Activated CD8-positive, alpha-beta T cell treated with anti-CD3 and anti-CD28 coated beads for 36 hours (primary cell): ENCODE data around the gene FBXO3. TPM values are rescaled to one million over a fixed set of nuclear protein-coding genes. Genes with fewer than 3 reads are reported as not detected.
"Not testable (repeated sequence)": the region's sequence is repeated elsewhere in the genome, so short reads cannot be mapped to it uniquely, and the experiment has no call there.

Experiments
- ATAC-seq: fragments of 200-7000 bp; cut with Tn5 transposase; one replicate; pipeline ENCODE4 v1.10.0; 2021; ENCODE audit warnings: mild to moderate bottlenecking, moderate library complexity
- CTCF ChIA-PET: fragments of 350-600 bp; sonication (Branson Sonifier 250); formaldehyde crosslinking; loops from one replicate; lab custom pipeline; 2021; ENCODE audit warnings: antibody characterized with exemption; lab: Charles Lee
- POLR2A ChIA-PET: fragments of 350-600 bp; sonication (Branson Sonifier 250); formaldehyde crosslinking; loops from one replicate; lab custom pipeline; 2021; ENCODE audit warnings: antibody characterized with exemption; lab: Charles Lee
- DNase-seq: peaks from one replicate; pipeline ENCODE4 v3.0.0-alpha.2; 2020
- H3K27ac Mint-ChIP-seq: one replicate; pipeline ENCODE4 v1.8.0; 2021; ENCODE audit warnings: mild to moderate bottlenecking, mixed read lengths
- H3K27me3 Mint-ChIP-seq: one replicate; pipeline ENCODE4 v1.8.0; 2021; ENCODE audit warnings: mixed read lengths
- H3K36me3 Mint-ChIP-seq: one replicate; pipeline ENCODE4 v1.8.0; 2021; ENCODE audit warnings: low read depth, mixed read lengths
- H3K4me1 Mint-ChIP-seq: one replicate; pipeline ENCODE4 v1.8.0; 2021; ENCODE audit warnings: low read depth, mixed read lengths
- H3K4me3 Mint-ChIP-seq: one replicate; pipeline ENCODE4 v1.8.0; 2021; ENCODE audit warnings: mild to moderate bottlenecking, moderate library complexity, mixed read lengths
- H3K9me3 Mint-ChIP-seq: one replicate; pipeline ENCODE4 v1.8.0; 2021; ENCODE audit warnings: mixed read lengths
- intact Hi-C: fragments of 100-400 bp; cut with micrococcal nuclease; formaldehyde crosslinking; loops from one replicate; pipeline ENCODE4 v1.10.0; 2022
- total RNA-seq, 2 experiments: library from RNA; stranded (reverse); gene quantifications; one replicate each; pipeline ENCODE4 v1.2.3, GENCODE V29; 2021
- TF ChIP-seq, protein P1 (sequence below): fragments of 200-600 bp; IDR thresholded peaks from one replicate; pipeline ENCODE4 v1.8.0; 2022; ENCODE audit warnings: antibody characterized with exemption, mild to moderate bottlenecking

Gene FBXO3
- total RNA-seq, 2 experiments from 2014 or later = 9.0 to 11.5 TPM

GRCh38 chr11:33713151-33713855 lies 61.0 kb downstream of the FBXO3 start:
- no peak for ATAC-seq
- intact Hi-C loops = no loop called here
- Mint-ChIP-seq H3K9me3 (no peaks in the 10 kb centered on the region), H3K27me3 (no peaks in the 10 kb centered on the region), H3K4me3 (no peak overlapping the region), H3K27ac (no peak overlapping the region), H3K4me1 (no peaks in the 10 kb centered on the region), H3K36me3 (peaks cover 8% of the 10 kb centered on the region)
- TF ChIP-seq, protein P1, sequence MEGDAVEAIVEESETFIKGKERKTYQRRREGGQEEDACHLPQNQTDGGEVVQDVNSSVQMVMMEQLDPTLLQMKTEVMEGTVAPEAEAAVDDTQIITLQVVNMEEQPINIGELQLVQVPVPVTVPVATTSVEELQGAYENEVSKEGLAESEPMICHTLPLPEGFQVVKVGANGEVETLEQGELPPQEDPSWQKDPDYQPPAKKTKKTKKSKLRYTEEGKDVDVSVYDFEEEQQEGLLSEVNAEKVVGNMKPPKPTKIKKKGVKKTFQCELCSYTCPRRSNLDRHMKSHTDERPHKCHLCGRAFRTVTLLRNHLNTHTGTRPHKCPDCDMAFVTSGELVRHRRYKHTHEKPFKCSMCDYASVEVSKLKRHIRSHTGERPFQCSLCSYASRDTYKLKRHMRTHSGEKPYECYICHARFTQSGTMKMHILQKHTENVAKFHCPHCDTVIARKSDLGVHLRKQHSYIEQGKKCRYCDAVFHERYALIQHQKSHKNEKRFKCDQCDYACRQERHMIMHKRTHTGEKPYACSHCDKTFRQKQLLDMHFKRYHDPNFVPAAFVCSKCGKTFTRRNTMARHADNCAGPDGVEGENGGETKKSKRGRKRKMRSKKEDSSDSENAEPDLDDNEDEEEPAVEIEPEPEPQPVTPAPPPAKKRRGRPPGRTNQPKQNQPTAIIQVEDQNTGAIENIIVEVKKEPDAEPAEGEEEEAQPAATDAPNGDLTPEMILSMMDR = no peak
- DNase-seq = no peak
- CTCF ChIA-PET = interaction anchor here (1.3 to 8.6 kb wide), 2 partner anchors 12 to 28 kb away, joined by 3 to 108 read pairs; no protein-coding TSS in a partner anchor
- POLR2A ChIA-PET = interaction anchor here (0.6 kb wide), 1 partner anchor 13 kb away, joined by 3 read pairs; no protein-coding TSS in a partner anchor

GRCh38 chr11:33712436-33712835 lies 61.9 kb downstream of the FBXO3 start:
- no peak overlapping the region for H3K4me3 Mint-ChIP-seq
- no peaks in the 10 kb centered on the region for H3K27me3 Mint-ChIP-seq
- CTCF ChIA-PET = no interaction called here
- POLR2A ChIA-PET = interaction anchor here (1.4 kb wide), 1 partner anchor 11 kb away, joined by 3 read pairs; no protein-coding TSS in a partner anchor
- no peaks in the 10 kb centered on the region for H3K9me3 Mint-ChIP-seq
- intact Hi-C loops = no loop called here
- DNase-seq = no peak
- H3K27ac Mint-ChIP-seq = no peak overlapping the region
- TF ChIP-seq, protein P1 = no peak
- ATAC-seq = no peak
- H3K4me1 Mint-ChIP-seq = no peaks in the 10 kb centered on the region
- peaks cover 8% of the 10 kb centered on the region for H3K36me3 Mint-ChIP-seq

DNA sequence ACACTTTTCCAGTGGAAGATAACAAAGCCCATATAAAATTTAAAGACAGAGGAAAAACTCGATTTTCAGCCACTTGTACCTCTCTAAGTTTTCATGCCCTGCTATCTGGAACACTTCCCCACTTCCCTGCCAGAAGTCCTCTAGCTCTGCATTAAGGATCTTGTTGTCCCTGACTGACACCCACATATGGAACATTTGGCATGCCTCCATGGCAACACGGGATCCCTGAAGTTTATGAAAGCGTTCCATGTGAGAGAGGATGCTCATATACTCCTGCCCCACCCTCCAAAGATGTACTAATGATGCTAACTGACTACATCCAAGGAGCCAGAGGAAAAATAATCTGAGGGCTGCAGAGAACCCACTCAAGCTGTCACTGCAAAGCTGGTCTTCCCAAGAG lies 64.9 kb downstream of the FBXO3 start:
- H3K36me3 Mint-ChIP-seq = peaks cover 4% of the 10 kb centered on the region
- CTCF ChIA-PET = interaction anchor here (1.6 kb wide), 1 partner anchor 33 kb away, joined by 6 read pairs; no protein-coding TSS in a partner anchor
- H3K27ac Mint-ChIP-seq = no peak overlapping the region
- H3K9me3 Mint-ChIP-seq = no peaks in the 10 kb centered on the region
- ATAC-seq (no peak), DNase-seq (no peak)
- H3K4me1 Mint-ChIP-seq = no peaks in the 10 kb centered on the region
- TF ChIP-seq, protein P1 = no peak
- no peak overlapping the region for H3K4me3 Mint-ChIP-seq
- POLR2A ChIA-PET = interaction anchor here (0.9 to 1.0 kb wide), 2 partner anchors 8 to 1436 kb away, joined by 3 to 4 read pairs; partner anchors contain the start of gene C11orf91
- intact Hi-C loops = no loop called here
- no peaks in the 10 kb centered on the region for H3K27me3 Mint-ChIP-seq

DNA sequence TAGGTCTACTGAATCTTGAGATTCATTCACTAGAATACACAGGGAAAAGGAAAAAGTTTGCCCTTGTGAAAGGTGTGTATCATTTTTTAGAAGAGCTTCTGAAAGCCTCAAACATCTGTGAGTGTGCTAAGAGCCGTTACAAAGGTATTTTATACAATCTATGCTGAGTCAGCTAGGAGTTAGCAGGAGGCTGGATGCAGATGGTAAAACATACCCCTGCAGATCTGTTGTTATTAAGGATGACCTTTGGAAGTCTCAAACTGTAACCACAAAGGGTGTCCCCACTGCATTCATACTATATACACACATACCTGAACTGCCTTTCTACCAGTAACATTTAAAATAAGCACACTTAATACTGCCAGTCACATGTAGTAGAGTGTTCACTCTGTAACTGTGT lies 65.3 kb downstream of the FBXO3 start:
- ATAC-seq = no peak
- H3K4me1 Mint-ChIP-seq = no peaks in the 10 kb centered on the region
- H3K9me3 Mint-ChIP-seq = no peaks in the 10 kb centered on the region
- no peak overlapping the region for H3K27ac Mint-ChIP-seq
- CTCF ChIA-PET = interaction anchor here (1.1 to 1.6 kb wide), 2 partner anchors 34 to 98 kb away, joined by 3 to 6 read pairs; no protein-coding TSS in a partner anchor
- TF ChIP-seq, protein P1 = no peak
- no peak for DNase-seq
- no peaks in the 10 kb centered on the region for H3K27me3 Mint-ChIP-seq
- POLR2A ChIA-PET = no interaction called here
- peaks cover 4% of the 10 kb centered on the region for H3K36me3 Mint-ChIP-seq
- no peak overlapping the region for H3K4me3 Mint-ChIP-seq
- intact Hi-C loops = no loop called here

DNA sequence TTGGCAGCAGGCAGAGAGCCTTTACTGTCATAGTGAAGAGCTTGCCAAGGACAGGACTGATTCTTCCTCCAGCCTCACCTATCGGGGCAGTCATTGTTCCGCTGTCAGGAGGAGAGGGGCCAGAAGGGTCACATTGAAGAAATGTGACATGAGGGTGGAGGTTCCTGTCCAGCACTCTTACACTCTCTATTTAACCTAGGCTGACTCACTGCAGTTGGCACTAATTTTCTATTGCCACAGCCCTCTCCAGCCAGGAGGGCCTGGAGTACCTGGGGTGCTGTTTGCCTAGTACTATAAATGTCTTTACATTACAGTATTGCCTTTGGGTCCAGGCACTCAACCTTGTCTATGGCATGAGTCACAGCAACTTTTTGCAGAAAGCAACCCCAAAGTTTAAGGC lies 66.5 kb downstream of the FBXO3 start:
- H3K36me3 Mint-ChIP-seq, intact Hi-C loops, POLR2A ChIA-PET, H3K9me3 Mint-ChIP-seq, H3K27me3 Mint-ChIP-seq, H3K27ac Mint-ChIP-seq, DNase-seq, H3K4me1 Mint-ChIP-seq, ATAC-seq, H3K4me3 Mint-ChIP-seq: not testable (repeated sequence)
- CTCF ChIA-PET = interaction anchor here (1.1 to 3.9 kb wide), 4 partner anchors 8 to 99 kb away, joined by 3 to 20 read pairs (median 4); no protein-coding TSS in a partner anchor
